Right hindlimb (tissue), 1 donor: ENCODE results near the gene CNPPD1.

Source experiments
- DNase-seq: peaks from one replicate; pipeline ENCODE4 v3.0.0-alpha.2; 2018

The CNPPD1 gene

DNA sequence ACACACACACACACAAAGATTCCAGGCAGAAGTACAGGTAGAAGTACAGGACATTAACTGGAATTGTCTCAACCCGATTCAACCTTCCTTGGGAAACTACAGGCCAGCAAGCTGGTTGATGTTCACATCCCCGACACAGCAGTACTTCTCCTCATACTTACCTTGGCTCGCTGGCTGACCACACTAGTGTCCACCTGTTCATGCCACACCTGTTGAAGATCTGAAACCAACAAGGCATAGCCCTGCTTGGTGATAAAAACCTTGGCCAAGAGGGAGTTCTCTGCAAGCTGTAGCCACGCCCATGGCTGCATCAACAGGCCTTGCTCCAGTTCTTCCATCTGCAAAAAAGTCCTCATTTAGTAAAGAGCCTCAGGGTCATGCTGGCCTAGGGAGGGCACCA is 18.7 kb downstream of the CNPPD1 start:
- DNase-seq, result no peak

DNA sequence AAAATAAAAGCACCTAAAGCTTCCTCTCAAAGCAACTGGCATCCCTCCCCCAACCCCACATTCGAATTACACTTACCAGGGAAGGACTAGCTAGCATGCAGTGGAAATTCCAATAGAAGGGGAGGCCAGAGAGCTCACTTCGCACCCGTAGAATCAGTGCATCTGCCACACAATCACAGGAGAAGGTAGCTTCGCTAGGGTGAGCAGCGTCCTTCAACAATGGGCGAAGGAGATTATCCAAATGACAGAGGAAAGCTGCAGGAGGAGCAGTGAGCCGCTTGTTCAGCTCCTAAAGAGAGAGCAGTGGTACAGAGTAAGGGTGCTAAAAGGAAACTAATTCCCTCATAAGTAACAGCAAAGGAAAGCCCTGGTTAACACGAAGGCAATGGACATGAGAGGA is 19.3 kb downstream of the CNPPD1 start:
- no peak for DNase-seq

- no peak for DNase-seq
These were observed 21.6 kb downstream of the CNPPD1 start for GRCh38 chr2:219155054-219155644.

DNA sequence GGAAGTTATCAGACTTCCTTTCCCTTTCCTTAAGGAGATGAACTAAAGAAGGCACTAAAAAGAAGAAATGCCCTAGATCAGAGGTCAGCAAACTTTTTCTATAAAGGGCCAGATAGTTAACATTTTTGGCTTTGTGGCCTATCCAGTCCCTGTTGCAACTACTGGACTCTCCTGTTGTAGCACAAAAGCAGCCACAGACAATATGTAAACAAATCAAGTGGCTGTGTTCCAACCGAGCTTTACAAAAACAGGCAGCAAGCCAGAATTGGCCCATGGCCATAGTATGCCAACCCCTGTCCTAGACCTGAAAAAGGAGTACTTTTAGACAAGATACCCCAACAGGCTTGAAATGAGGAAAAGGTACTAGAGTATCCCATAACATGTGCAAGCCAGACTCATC is 27.1 kb downstream of the CNPPD1 start:
- no peak for DNase-seq

DNA sequence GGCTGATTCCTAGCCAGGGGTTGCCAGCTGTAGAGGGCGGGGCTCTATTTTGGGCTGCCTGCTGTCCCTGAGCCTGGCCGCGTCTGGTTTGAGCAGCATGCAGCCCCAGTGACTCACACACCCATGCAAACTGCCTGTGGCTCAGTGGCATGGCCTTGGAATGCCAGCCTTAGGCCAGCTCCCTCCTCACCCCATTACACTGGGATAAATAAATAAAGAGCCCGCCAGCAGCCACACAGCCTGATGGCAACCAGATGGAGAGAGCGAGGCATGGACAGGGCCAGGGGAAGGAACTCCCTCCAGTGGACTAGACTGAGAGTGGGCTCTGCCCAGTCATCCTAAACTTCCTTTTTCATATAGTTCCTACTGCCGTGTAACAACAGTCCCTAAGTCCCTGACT is 34.4 kb downstream of the CNPPD1 start:
- DNase-seq, result peak; percentile 45

- no peak for DNase-seq
These were observed 36.0 kb downstream of the CNPPD1 start for GRCh38 chr2:219140722-219141121.

- no peak for DNase-seq
These were observed 42.7 kb downstream of the CNPPD1 start for GRCh38 chr2:219133976-219134375.

DNA sequence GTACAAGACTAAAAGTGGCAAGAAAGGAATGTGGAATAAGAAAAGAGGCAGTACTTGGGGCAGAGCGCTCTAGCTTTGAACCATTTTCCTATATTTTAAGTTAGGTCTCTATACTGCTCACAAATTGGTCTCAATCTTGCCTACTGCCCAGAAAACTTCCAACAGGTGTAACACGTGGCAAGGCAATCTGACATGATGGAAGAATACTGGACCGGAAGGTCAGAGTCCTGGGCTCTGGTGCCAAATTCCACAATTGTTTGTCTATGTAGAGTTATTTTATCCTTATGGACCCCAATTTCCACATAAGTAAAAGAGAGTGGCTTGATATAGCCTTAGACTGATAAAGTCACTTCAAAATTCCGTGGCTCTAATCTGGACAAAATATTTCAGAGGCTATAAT is 45.0 kb downstream of the CNPPD1 start:
- DNase-seq, result no peak

GRCh38 chr2:219131327-219131726 is 45.4 kb downstream of the CNPPD1 start:
- no peak for DNase-seq

- DNase-seq, result no peak
These were observed 47.1 kb downstream of the CNPPD1 start for GRCh38 chr2:219129589-219129988.

GRCh38 chr2:219128396-219128795 is 48.3 kb downstream of the CNPPD1 start:
- DNase-seq, result no peak

DNA sequence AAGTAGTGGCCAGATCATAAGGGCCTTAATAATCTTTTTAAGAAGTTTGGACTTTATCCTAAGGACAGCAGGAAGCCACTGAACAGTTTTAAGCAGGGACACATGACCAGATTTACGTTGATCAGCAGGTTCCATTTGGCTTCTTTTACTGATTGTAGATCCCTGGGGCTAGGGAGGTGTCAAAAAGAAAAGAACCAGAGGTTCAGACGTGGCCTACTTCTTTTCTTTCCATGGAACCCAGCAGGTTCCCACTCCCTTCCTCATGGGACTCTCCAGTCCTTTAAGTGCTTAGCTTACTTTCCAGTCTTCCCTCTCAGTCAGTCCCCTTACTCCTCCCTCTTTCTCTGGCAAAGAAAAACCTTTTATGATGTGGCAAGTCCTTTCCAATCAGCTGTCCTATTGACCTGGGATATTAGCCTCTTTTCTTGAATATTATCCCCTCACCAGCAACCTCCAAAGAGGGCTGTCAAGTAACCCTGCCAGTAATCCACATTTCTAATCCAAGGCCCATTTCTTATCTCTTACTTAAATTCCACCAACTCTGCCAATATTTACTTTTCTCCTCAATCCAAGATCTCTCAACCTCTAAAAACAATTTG is 49.6 kb downstream of the CNPPD1 start:
- DNase-seq, result no peak

- no peak for DNase-seq
These were observed 50.2 kb downstream of the CNPPD1 start for GRCh38 chr2:219126555-219126954.

GRCh38 chr2:219125886-219126270 is 50.8 kb downstream of the CNPPD1 start:
- DNase-seq, result no peak

- DNase-seq, result peak; percentile 60
These were observed 51.4 kb downstream of the CNPPD1 start for GRCh38 chr2:219125225-219125885.

- no peak for DNase-seq
These were observed 52.2 kb downstream of the CNPPD1 start for GRCh38 chr2:219124381-219125110.

- DNase-seq, result no peak
These were observed 53.2 kb downstream of the CNPPD1 start for GRCh38 chr2:219123356-219124135.

GRCh38 chr2:219122202-219122980 is 54.3 kb downstream of the CNPPD1 start:
- no peak for DNase-seq
